Dermis lymphatic vessel endothelial cell (primary cell): ENCODE results near the gene SLC22A23. TPM values are rescaled to one million over a fixed set of nuclear protein-coding genes. Genes with fewer than 3 reads are reported as not detected.

ENCODE experiments used
- total RNA-seq: library from RNA; depleted of rRNA; stranded (reverse); fragments of >200 nt; gene quantifications from 2 replicates; pipeline ENCODE4 v1.2.1, GENCODE V29; 2014

Gene SLC22A23
- total RNA-seq: 53.5 and 67.6 TPM in 2 replicates

GRCh38 chr6:3456898-3457709 lies at the start of gene SLC22A23:
Gene SLC22A23, minus strand, starts transcription at chr6:3457050. Its CDS starts 491 bp downstream, at chr6:3456559.

GRCh38 chr6:3258720-3259490 lies 197.9 kb downstream of the SLC22A23 start, which contains the start of gene PSMG4:
Gene PSMG4, plus strand, starts transcription at chr6:3258947. Its CDS starts 76 bp downstream, at chr6:3259023.

GRCh38 chr6:3227363-3228045 lies 229.3 kb downstream of the SLC22A23 start, which contains the start of gene TUBB2B:
Gene TUBB2B, minus strand, starts transcription at chr6:3227653. Its CDS starts 110 bp downstream, at chr6:3227543.

Other genes starting within 250 kb of the SLC22A23 start
- 0.60 and 1.6 TPM in 2 replicates for gene TUBB2B, start 229.4 kb downstream of the SLC22A23 start, total RNA-seq
- 31.1 and 42.5 TPM in 2 replicates for gene PSMG4, start 198.1 kb downstream of the SLC22A23 start, total RNA-seq